ENCODE measurements around the gene USP32. TPM values are rescaled to one million over a fixed set of nuclear protein-coding genes. Genes with fewer than 3 reads are reported as not detected.
A peak's percentile ranks its signal among the peaks of the same experiment; 100 is the strongest.

Gene USP32
- total RNA-seq, 1 experiment from 2014 or later = 73.5 TPM

DNA sequence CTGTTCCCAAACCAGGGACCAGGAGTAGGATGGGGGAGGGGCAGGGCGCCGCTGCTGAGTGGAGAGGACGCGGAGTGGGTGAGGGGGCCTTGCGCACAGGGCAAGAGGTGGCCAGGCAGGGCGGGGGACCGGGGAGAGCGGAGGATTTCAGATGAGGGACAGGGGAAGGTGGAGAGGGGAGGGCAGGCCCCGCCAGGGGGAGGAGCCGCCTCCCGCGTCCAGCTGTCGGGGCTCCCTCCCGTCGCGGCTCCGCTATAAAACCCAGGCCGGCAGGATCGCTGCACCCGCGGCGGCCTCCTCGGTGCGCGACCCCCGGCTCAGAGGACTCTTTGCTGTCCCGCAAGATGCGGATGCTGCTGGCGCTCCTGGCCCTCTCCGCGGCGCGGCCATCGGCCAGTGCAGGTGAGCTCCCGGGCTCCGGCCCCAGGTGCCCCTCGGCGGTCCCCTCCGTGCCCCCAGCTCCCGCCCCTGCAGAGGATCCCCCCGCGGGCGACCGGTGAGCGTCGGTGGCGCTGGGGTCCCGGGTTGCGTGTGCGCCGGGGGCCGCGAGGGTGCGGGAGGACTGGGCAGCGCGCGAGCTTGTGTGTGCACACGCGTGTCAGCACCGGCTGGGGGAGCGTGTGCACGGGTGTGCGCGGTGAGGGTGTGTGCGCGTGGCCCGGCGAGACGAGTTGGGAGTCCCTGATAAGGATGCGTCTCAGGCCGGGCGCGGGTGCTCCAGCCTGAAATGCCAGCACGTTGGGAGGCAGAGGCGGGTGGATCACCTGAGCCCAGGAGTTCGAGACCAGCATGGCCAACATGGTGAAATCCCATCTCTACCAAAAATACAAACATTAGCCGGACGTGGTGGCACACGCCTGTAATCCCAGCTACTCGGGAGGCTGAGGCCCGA is 242.0 kb downstream of the USP32 start, which contains the start of gene CA4:
Gene CA4, plus strand, starts transcription at position 283 of the 892 bp plus-strand sequence. Its CDS starts 62 bp downstream, at position 345.
- Histone ChIP-seq H4K91ac (ENCODE audit: insufficient read length, low read depth, low read length) (no peak within 1 kb of the TSS), H2AK5ac (ENCODE audit: insufficient read length, low read length) (no peak within 1 kb of the TSS), H3K27me3 (ENCODE audit: insufficient read depth, low read length) (peaks cover 14% of the 10 kb centered on the region), H3K79me2 (ENCODE audit: insufficient read depth, low read length) (no peaks in the 10 kb centered on the region), H3K23ac (ENCODE audit: insufficient read length, low read depth, low read length) (no peak within 1 kb of the TSS), H4K20me1 (ENCODE audit: control insufficient read depth, insufficient read depth, insufficient read length) (no peaks in the 10 kb centered on the region), H2BK15ac (ENCODE audit: low read depth, low read length) (no peak within 1 kb of the TSS), H3K79me1 (ENCODE audit: insufficient read depth, low read depth, low read length, poor library complexity, severe bottlenecking) (no peaks in the 10 kb centered on the region), H3K23me2 (ENCODE audit: insufficient read length, low read depth, low read length, poor library complexity, severe bottlenecking) (peaks cover 6% of the 10 kb centered on the region), H3K27ac (ENCODE audit: insufficient read length, low read depth, low read length) (no peak within 1 kb of the TSS), H2BK120ac (ENCODE audit: low read depth, low read length, poor library complexity, severe bottlenecking) (no peak within 1 kb of the TSS), H3K56ac (ENCODE audit: insufficient read length, low read depth, low read length) (no peak within 1 kb of the TSS), H4K8ac (replicated peaks; ENCODE audit: insufficient read length, low read depth, low read length) (no peak within 1 kb of the TSS), H3K4me2 (ENCODE audit: insufficient read depth, insufficient read length, low read length) (peak within 1 kb of the TSS; percentile 53), H4K5ac (ENCODE audit: insufficient read length, low read depth, low read length) (no peak within 1 kb of the TSS), H3T11ph (ENCODE audit: low read length) (no peak within 1 kb of the TSS), H2BK20ac (ENCODE audit: low read depth, low read length, poor library complexity, severe bottlenecking) (no peak within 1 kb of the TSS), H3K9ac (ENCODE audit: extremely low read depth, insufficient read length, low read length) (no peak within 1 kb of the TSS), H3K9me3 (ENCODE audit: control insufficient read depth, low read depth, low read length) (no peaks in the 10 kb centered on the region), H2BK5ac (ENCODE audit: insufficient read length, low read length) (no peak within 1 kb of the TSS), H3K4me1 (ENCODE audit: insufficient read depth, low read length) (peaks cover 24% of the 10 kb centered on the region), H3K18ac (ENCODE audit: insufficient read length, low read depth, low read length) (no peak within 1 kb of the TSS), H3K4ac (ENCODE audit: low read depth, low read length) (no peak within 1 kb of the TSS), H2AFZ (ENCODE audit: low read length) (no peak within 1 kb of the TSS), H2BK12ac (ENCODE audit: insufficient read length, low read depth, low read length) (no peak within 1 kb of the TSS), H3K14ac (ENCODE audit: insufficient read depth, low read length) (no peak within 1 kb of the TSS; the same call in 1 of the 2 replicates)
- H3K4me3 Mint-ChIP-seq = peak within 1 kb of the TSS; percentile 59 to 84
- peak; percentile 75 for DNase-seq
- no peaks in the 10 kb centered on the region for H3K36me3 Mint-ChIP-seq (ENCODE audit: insufficient read depth in 1 of 3, low read depth in 3 of 3)
- H3K27me3 Mint-ChIP-seq (ENCODE audit: low read depth) = peaks cover 78% of the 10 kb centered on the region
- peaks cover 38 to 58% of the 10 kb centered on the region in 2 experiments for H3K4me1 Mint-ChIP-seq
- H3K9me3 Mint-ChIP-seq = no peaks in the 10 kb centered on the region
- H3K27ac Mint-ChIP-seq = no peak within 1 kb of the TSS
- no CpG with 5 or more reads among the region's 81 CpGs for WGBS (ENCODE audit: extremely low coverage, insufficient read length, low lambda C conversion rate)
- no peak for TF ChIP-seq CTCF (conservative IDR thresholded peaks at IDR 0.05)
